K562 (cell line): ENCODE results near the gene CPLX1. TPM values are rescaled to one million over a fixed set of nuclear protein-coding genes. Genes with fewer than 3 reads are reported as not detected.

ENCODE experiments used
- ATAC-seq: fragments of 200-7000 bp; cut with Tn5 transposase; 3 replicates; pipeline ENCODE4 v1.9.1; 2020; ENCODE audit warnings: moderate library complexity
- BruUV-seq: library from RNA; stranded (reverse); fragments of 400-500 nt; replicated peaks from 2 replicates; lab custom pipeline; 2021; lab: Mats Ljungman, UMichigan
- CTCF ChIA-PET: fragments of 300-600 bp; formaldehyde crosslinking; extraction: SDS; loops from one replicate; lab custom pipeline; 2021; ENCODE audit warnings: low intra/inter-chr PET ratio; lab: Yijun Ruan, JAX
- POLR2A ChIA-PET: fragments of 300-600, 350-650 bp; sonication (Branson Sonifier 250); formaldehyde crosslinking; extraction: SDS; loops from one replicate; lab custom pipeline; 2021; ENCODE audit warnings: antibody characterized with exemption, inconsistent platforms; lab: Yijun Ruan, JAX
- DNase-seq, 4 experiments: peaks; one replicate each; pipeline versions ENCODE4 v3.0.0 to v3.0.0-alpha.2; 2011 to 2018; ENCODE audit warnings: low spot score in 3 of 4, mixed read lengths in 3 of 4; ENCODE audit errors: extremely low read depth in 1 of 4
- FAIRE-seq: peaks from 2 replicates; lab custom pipeline; 2011; peaks lifted over from hg19 to GRCh38; lab: Jason Lieb, UNC
- H2AFZ ChIP-seq: 2 replicates; pipeline ENCODE4 v1.6.0; 2011; ENCODE audit warnings: low read depth, low read length, control low read depth, inconsistent platforms
- H3K27ac ChIP-seq: fragments of 200-600 bp; 3 replicates; pipeline ENCODE4 v1.8.0; 2011; ENCODE audit warnings: low read depth, mild to moderate bottlenecking, control low read depth, inconsistent platforms, low read length, moderate library complexity, mixed read lengths; ENCODE audit errors: extremely low read depth
- H3K27me3 ChIP-seq, 2 experiments: fragments of 300-600 bp in 1 of 2; 2 replicates in 1 of 2; 3 replicates in 1 of 2; pipeline versions ENCODE4 v1.6.0 to v1.8.0; 2011; ENCODE audit warnings: inconsistent platforms in 2 of 2, low read length in 2 of 2, mild to moderate bottlenecking in 1 of 2, mixed read lengths in 1 of 2, moderate library complexity in 1 of 2; ENCODE audit not compliant: control insufficient read depth in 2 of 2, insufficient read depth in 2 of 2
- H3K36me3 ChIP-seq: fragments of 300-600 bp; 3 replicates; pipeline ENCODE4 v1.8.0; 2011; ENCODE audit warnings: mild to moderate bottlenecking, low read length, inconsistent platforms; ENCODE audit not compliant: control insufficient read depth, insufficient read depth
- H3K4me1 ChIP-seq, 2 experiments: fragments of 200-600 bp in 1 of 2; replicated peaks in 1 of 2; 2 replicates in 1 of 2; 3 replicates in 1 of 2; pipeline versions ENCODE4 v1.5.1 to v1.8.0; 2011; ENCODE audit warnings: inconsistent platforms in 2 of 2, low read length in 2 of 2, mild to moderate bottlenecking in 1 of 2, mixed read lengths in 1 of 2, moderate library complexity in 1 of 2; ENCODE audit not compliant: control insufficient read depth in 2 of 2, insufficient read depth in 2 of 2
- H3K4me2 ChIP-seq: 2 replicates; pipeline ENCODE4 v1.6.1; 2011; ENCODE audit warnings: low read length, control low read depth, inconsistent platforms, mixed read lengths; ENCODE audit not compliant: insufficient read depth
- H3K4me3 ChIP-seq: fragments of 200-600 bp; sonication (generic), shearing (Covaris generic); 2 replicates; pipeline ENCODE4 v1.5.1; 2016; ENCODE audit warnings: control low read depth, inconsistent platforms
- H3K79me2 ChIP-seq: fragments of 200-600 bp; 3 replicates; pipeline ENCODE4 v1.8.0; 2011; ENCODE audit warnings: low read length, inconsistent platforms; ENCODE audit not compliant: control insufficient read depth, insufficient read depth
- H3K9ac ChIP-seq, 2 experiments: 2 replicates each; pipeline versions ENCODE4 v1.6.0 to v1.6.1; 2011; ENCODE audit warnings: low read depth in 2 of 2, low read length in 2 of 2, control low read depth in 1 of 2, inconsistent platforms in 1 of 2, mild to moderate bottlenecking in 1 of 2, mixed read lengths in 1 of 2; ENCODE audit not compliant: insufficient read depth in 1 of 2
- H3K9me1 ChIP-seq: one replicate; pipeline ENCODE4 v1.6.0; 2011; ENCODE audit warnings: inconsistent platforms, mild to moderate bottlenecking, low read length, moderate library complexity; ENCODE audit not compliant: control insufficient read depth, insufficient read depth
- H3K9me3 ChIP-seq: replicated peaks from 2 replicates; pipeline ENCODE4 v1.5.1; 2011; ENCODE audit warnings: low read depth, low read length, inconsistent platforms; ENCODE audit not compliant: control insufficient read depth, insufficient read depth
- H4K20me1 ChIP-seq: replicated peaks from 2 replicates; pipeline ENCODE4 v1.6.1; 2011; ENCODE audit warnings: low read length, inconsistent platforms, mixed read lengths; ENCODE audit not compliant: control insufficient read depth, insufficient read depth
- CREB3L1 ChIP-seq: fragments of 450-650 bp; IDR thresholded peaks from 2 replicates; pipeline ENCODE4 v1.6.1; 2014; ENCODE audit warnings: low read depth, mild to moderate bottlenecking, moderate library complexity, borderline replicate concordance
- ZBTB2 ChIP-seq: fragments of 450-650 bp; IDR thresholded peaks from 2 replicates; pipeline ENCODE4 v1.6.1; 2016; ENCODE audit warnings: antibody characterized with exemption
- ZBTB49 ChIP-seq: sonication (generic); formaldehyde crosslinking; IDR thresholded peaks from 2 replicates; pipeline ENCODE4 v1.8.0; 2022; ENCODE audit warnings: missing genetic modification reagents, mild to moderate bottlenecking, borderline replicate concordance
- ZNF830 ChIP-seq: fragments of 250-450 bp; sonication (Bioruptor Pico); IDR thresholded peaks from 2 replicates; pipeline ENCODE4 v1.5.0; 2021; ENCODE audit warnings: mild to moderate bottlenecking
- WGBS: fragments of 100-300 bp; shearing (Covaris generic); methylation state at CpG from one replicate; pipeline ENCODE4 v1.1.6; 2016; ENCODE audit warnings: low coverage, mixed read lengths; ENCODE audit not compliant: insufficient coverage; ENCODE audit errors: missing lambda C conversion rate; 5-methylcytosine and 5-hydroxymethylcytosine counted together
- in situ Hi-C: fragments of 300-500 bp; cut with MboI; formaldehyde crosslinking; loops from 4 replicates; pipeline ENCODE4 v1.15.0; 2018; ENCODE audit warnings: inconsistent platforms, mixed read lengths
- intact Hi-C: fragments of 100-400 bp; cut with micrococcal nuclease; formaldehyde crosslinking; loops from 2 replicates; pipeline ENCODE4 v1.14.2; 2022
- polyA plus RNA-seq, 8 experiments: library from polyadenylated mRNA; depleted of rRNA in 4 of 8; stranded (reverse) in 5 of 8; unstranded in 3 of 8; fragments of >200 nt; fragmentation: Nextera tagmentation in 2 of 8; fragmentation: Illumina TruSeq in 1 of 8; extraction: Ambion mirVana in 2 of 8; extraction: Trizol in 1 of 8; gene quantifications; 2 replicates each; pipeline versions ENCODE4 v1.2.1 to v1.2.3, GENCODE V29; 2011 to 2014; ENCODE audit warnings: inconsistent platforms in 1 of 8, missing spikeins in 1 of 8
- total RNA-seq, 7 experiments: library from RNA; depleted of rRNA in 6 of 7; stranded (reverse); fragments of >200 nt in 6 of 7; fragmentation: Illumina TruSeq in 2 of 7; extraction: Trizol in 2 of 7; gene quantifications; 2 replicates each; pipeline versions ENCODE4 v1.2.1 to v1.2.3, GENCODE V29; 2011 to 2021; ENCODE audit warnings: low replicate concordance in 1 of 7

Gene CPLX1
- total and polyA plus RNA-seq, 9 of the 15 experiments (the other 6 are each of a cell fraction or from before 2014, with no cell fraction given), result 0.03 to 3.3 (median 0.17) TPM; not detected in 2

- Histone ChIP-seq H3K4me2 (no peak overlapping the region), H3K27ac (no peak overlapping the region), H3K36me3 (no peaks in the 10 kb centered on the region), H4K20me1 (no peaks in the 10 kb centered on the region), H2AFZ (no peak overlapping the region), H3K9ac (no peak overlapping the region), H3K4me3 (no peak overlapping the region), H3K9me1 (no peaks in the 10 kb centered on the region), H3K79me2 (no peaks in the 10 kb centered on the region), H3K4me1 (peaks cover 0 to 57% of the 10 kb centered on the region in 2 experiments; a peak in 3 of 5 replicates), H3K27me3 (peaks cover 19 to 57% of the 10 kb centered on the region in 2 experiments; a peak in 4 of 5 replicates), H3K9me3 (0 out of 2 replicates have a peak, but pooled peaks cover 1% of the 10 kb centered on the region)
- intact Hi-C loops (no loop called here), in situ Hi-C loops (no loop called here)
- DNase-seq (no peak), ATAC-seq (no peak), FAIRE-seq (no peak)
- WGBS, result 14% methylated on average over 19 of the region's 26 CpGs
- TF ChIP-seq ZNF830 (CRISPR knock-in tag) (no peak), ZBTB49 (no peak), ZBTB2 (no peak), CREB3L1 (no peak)
- no TSS peak for BruUV-seq
- ChIA-PET POLR2A (interaction anchor here (0.5 kb wide), 1 partner anchor 48 kb away, joined by 5 read pairs; no protein-coding TSS in a partner anchor), CTCF (no interaction called here)
Observed at GRCh38 chr4:829761-830600, 4.1 kb upstream of the CPLX1 start.
